ENCODE data around the gene GMDS.

The GMDS gene

DNA sequence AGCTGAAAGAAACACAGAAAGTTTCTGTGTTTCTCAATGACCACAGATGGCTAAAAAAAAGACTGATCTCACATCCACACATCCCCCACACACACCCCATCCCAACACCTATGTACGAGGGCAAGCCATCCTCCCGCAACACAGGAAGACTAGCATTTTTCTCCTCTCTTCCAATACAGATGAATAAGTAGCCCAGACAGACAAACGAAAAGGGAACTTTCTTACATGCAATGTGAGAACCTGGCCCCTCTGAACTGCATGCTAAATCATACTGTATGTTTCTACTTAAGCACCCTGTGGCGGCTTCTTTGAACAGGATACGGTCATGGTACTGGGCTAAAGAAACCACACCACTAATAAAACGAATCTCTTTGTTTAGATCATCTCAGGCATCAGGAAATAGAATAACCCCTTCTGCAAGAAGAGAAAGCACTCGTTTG is 116.2 kb downstream of the GMDS start:
- DNase-seq, result peak; percentile 38

DNA sequence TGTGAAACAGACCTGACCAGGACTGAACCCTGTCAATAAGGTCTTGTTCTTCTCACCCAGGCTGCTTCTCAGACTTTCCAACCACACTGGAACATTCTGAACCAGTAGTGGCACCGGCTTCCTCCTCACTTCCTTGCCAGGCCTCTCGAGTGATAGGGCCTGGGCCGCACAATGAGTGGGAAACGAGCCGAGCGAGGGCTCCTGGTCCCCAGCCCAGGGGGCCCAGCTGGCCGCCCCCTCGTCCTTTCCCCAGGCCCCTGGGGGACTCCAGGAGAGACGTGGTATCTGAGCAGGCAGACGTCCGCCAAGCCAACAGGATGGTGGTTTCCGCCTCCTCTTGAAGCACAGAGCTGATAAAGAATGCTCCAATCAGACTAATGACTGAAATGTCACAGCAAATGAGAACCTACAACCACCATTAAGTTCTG is 117.9 kb downstream of the GMDS start:
- DNase-seq, result peak; percentile 88

DNA sequence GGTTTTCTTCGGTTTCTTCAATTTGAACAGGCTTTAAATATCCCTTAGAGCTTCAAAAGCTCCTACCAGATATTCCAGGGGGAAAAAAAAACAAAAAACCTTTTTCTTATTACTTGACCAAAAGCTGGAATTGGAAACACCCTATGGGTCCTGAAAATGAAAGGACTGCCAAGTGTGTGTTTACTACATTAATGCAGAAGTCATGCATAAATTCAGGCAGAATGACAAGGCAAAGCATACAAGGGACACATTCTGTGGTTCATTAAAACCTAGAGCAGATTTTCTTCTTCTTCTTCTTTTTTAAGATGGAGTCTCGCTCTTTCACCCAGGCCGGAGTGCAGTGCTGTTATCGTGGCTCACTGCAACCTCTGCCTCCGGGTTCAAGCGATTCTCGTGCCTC is 119.1 kb downstream of the GMDS start:
- DNase-seq, result peak; percentile 52

DNA sequence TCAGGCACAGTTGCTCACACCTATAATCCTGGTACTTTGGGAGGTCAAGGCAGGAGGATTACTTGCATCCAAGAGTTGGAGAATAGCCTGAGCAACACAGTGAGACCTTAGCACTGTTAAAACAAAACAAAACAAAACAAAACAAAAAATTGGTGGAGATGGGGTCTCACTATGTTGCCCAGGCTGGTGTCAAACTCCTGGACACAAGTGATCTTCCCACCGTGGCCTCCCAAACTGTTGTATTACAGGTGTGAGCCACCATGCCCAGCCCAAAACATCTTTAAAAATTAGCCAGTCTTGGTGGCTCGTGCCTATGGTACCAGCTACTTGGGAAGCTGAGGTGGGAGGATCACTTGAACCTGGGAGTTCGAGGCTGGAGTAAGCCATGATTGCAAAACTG is 120.2 kb downstream of the GMDS start:
- DNase-seq, result no peak

DNA sequence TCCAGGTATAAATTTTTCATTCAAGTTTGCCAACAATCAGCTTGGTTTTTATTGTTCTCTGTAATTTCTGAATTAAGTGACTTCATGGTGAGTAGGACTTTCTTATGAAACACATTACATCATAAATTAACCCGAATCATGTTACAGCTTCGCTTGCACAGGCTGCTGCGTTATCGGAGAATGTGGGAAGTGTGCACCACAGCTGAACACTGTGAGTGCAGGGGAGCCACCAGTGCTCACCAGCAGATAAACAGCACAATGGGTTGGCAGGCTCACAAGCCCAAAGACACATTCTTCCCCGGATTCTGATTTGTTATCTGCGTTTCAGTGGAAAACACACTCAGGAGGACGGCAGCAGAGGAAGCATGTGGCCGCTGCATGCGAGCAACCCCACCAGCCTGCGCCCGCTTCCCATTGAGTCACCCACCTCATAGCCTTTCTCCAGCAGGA is 121.1 kb downstream of the GMDS start:
- peak; percentile 95 for DNase-seq

DNA sequence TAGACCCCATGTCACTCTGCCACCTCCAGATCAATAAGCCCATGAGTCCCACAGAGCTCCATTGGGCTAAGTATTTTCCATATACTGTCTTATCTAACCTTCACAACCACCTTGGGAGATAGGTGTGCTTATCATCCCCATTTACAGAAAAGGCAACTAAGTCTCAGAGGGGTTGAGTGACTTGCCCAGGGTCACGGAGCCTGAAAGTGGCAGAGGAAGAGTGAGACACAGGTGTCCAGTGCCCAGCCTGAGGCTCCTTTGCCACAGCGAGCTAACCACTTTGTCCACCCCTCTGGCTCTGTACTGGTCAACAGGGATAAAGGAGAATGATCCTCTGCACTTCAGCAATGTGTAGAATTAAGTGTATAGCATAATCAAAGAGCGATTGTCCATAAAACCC is 124.5 kb downstream of the GMDS start:
- no peak for DNase-seq

DNA sequence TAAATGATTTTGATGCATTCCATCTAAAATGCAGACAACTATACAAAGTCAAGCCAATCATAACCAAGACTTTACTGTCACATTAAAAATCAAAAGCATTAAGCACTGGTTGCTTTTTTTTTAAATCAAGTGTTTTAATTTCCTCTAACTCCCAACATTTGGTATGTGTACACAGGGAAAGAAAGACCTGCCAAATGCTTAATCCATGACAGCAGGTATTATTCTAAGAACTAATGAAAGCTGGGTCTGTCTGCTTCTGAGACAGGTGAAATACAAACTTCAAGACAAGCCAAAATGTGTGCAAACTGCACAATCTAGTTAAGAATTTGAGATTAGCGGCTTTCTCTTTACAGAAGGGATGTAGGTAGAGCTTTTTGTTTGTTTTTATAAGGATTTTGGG is 126.1 kb downstream of the GMDS start:
- no peak for DNase-seq

DNA sequence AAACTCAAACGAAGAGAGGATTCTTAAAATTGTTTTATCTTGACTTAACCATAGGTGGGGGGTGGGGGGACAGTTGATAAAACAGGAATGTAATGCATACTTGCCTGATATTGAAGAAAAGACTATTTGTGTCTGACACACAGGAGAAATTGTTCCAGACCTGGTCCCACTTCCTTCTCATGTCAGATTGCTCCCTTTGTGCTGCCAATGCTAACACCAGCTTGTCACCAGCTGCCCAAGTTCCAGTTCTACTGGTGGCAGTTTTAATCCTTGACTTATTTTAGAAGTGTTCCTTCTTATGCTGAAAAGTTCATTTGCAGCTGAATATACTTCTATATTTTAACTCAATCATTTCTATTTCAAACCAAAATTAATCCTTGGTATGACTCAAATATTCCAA is 127.3 kb downstream of the GMDS start:
- no peak for DNase-seq

DNA sequence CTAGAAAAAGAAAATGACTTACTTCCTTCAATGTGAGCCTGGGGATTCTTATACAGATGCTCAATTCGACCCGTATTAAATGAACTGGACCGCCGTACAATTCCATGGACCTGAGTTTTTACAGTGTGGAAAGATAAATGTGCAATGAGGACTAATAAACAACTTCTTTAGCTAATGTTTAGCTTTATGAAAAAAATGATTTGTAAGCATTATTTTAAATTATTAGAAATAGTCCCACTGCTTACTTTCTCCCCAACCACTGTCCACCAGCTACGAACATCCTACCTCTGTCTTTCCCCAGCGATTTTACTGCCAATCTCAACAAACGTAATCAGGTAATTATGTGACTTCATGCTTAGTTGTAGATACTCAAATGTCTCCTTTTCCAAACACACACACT is 128.0 kb downstream of the GMDS start:
- DNase-seq, result no peak

DNA sequence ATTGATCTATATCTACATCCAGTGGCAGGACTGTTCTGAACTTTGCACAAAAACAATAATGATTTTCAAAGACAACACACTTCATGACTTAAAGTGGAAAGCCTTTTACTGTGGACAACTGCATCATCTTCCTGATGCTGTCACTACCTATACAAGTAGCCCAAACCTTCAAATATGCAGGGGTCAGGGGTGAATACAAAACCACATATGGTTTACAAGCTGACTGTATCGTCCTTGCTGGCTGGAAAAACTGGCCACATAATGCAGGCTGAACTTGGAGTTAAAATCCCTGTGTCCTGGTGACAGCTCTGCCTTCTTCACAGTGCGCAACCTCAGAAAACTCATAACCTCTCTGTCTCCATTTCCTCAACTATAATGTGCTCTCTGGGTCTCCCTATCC is 128.9 kb downstream of the GMDS start:
- no peak for DNase-seq

DNA sequence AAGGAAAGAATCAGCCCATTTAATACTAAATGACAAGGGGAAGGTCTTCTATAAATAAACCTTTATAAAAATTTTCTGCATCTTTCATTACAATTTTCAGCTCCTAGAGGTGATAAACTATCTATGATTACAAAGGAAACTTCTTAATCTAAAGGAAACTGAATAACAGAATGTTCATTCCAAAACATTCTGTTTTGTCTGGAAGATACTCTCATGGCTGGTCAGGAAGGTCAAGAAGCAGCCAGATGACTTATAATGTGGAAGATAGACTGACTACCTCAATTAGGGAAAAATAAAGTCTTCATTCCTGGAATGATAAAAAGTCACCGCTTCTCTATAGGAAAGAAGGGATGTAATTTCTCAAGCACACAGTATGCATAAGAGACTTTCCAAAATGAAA is 131.3 kb downstream of the GMDS start:
- no peak for DNase-seq

DNA sequence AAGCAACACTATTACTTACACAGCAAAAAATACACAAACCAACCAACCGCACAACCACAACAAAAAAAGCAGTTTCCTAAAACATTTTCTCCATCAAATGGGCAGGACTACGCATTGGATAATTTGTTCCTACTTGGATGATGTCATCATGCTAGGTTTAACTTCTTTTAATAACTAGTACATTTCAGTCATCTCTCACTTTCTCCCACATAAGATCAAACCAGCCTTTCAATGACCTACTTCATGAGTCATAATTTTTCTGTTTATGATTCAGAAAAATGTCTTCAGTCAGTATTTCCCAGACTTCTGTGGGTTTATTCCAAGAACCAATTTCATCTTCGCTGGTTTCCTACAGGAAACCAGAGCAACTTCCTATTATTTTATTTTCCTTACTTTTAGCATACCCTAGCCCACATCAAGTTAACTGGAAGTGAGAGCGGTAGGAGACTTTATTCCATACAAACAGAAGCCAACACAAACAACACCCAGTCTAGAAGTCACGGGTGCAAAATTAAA is 134.2 kb downstream of the GMDS start:
- DNase-seq, result no peak

DNA sequence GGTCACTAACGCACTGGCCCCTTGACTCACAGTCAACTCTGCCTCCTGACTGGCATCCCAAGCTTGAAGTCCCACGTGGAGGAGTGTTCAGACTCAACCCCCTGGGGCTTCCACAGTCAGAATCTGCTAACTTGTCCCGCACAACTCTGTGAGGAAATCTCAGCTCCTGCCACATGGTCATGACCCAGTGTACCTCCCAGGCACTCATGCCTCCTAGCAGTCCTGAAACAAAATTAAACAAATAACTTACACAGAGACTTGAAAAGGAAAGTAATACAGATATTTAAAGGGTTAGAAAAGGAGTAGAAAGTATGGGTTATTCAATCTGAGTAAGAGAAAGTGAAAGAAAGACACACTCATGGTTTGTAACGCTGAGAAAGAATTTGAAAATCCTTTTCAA is 134.9 kb downstream of the GMDS start:
- no peak for DNase-seq

DNA sequence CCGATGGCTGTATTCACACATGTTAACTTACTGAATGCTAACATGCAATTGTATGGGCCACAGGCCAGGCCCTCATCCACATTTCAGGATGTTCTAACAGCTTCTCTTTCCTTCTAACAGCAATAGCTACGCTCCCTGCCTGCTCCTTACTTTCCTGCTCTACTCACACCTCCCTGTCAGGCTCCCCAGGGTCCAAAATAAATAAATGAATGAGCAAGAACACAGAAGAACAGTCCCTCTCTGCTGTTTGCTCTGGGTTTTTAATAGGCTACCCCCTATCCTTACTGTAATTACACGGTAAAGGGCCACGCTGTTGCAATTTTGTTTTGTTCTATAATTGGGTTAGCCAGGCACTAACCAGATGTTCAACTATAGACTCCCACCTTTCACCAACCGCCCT is 135.6 kb downstream of the GMDS start:
- DNase-seq, result no peak

DNA sequence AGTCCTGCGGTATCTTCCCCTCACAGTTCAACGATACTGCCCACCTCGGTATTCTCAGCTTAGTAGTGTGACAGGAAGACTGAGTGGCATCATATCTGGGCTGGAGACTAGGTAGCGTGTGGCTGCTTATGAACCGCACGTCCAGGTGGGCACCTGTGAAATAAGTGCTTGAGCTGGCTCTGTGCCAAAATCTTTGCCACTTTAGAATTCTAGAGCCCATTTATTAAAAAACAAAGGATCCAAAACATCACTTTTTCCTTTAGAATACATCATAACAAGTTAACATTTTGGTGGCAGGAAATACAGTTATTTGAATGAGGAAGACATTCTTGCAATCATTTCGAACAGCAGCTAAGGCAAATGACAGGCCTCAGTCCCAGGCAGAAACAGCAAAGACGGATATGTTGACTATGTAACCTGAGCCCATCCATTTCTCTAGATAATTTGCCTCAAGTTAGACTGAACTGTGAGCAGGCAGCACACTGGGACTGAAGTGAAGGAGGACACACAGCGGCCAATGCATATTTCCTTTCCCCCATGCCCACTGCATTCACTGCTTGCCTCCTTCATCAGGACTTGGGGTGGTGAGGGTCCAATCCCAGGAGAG is 136.6 kb downstream of the GMDS start:
- no peak for DNase-seq

DNA sequence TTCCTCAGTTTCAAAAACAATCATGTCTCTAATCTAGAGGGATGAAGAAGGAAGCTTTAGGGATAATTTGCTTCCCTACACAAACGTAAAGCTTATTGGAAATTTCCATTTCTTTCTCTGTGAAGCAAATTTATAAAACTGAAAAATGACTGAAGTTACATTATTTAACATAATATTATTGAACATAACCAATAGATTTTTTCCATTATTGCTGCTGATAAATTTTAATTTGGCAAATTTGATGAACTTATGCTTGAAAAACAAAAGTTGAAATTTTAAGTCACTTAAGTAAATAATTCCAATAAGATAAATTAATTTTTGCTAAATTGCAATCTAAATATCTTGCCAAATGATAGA is 140.9 kb downstream of the GMDS start:
- DNase-seq, result no peak

DNA sequence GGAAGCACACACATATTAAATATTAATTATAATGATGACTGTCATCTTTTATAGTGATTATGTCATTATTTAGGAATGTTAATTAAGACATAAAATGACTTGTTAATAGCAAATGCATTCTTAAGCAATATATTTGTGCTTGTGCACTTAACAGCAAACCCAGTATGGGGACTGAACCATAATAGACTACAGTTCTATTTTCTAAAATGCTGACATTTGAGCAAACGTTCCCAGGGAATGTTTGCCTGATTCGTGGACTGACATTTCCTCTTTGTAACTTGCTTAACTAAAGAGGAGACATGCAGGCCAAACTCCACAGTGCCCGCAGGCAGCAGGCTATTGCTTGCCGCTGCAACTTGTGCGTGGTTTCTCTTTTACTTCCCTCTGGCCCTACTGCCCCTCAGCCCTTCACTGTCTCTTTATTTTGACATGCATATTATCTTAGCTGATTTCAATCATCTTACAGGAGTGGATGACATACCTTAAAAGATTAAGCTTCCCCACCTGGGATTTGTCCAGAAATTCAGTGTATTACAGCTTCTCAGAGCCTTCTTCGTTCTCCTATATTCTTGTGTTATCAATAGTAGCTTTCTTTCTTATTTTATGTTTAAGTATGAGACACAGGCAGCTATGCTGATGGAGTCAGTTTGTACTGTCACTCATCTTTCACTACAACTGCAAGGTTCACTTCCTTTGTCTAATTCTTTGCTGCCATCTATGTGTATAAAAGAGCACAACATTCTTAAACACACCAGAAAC is 141.5 kb downstream of the GMDS start:
- DNase-seq, result peak; percentile 79

DNA sequence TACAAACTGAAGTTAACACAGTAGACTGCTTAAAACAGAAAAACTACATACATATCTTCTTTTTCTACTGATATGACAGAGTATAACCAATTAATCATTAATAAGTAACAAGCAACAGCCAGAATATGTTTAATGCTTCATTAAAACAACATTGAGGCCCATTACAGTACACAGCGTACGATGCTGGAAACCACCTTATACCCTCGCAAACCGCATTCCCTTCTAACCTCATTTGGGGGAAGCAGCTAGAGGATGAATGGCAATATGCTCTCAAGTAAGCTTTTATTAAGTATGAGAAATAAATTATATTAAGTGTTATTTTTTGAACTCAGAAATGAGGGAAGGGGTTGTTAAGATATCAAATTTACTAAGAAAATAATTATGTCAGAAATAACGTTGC is 142.4 kb downstream of the GMDS start:
- no peak for DNase-seq

DNA sequence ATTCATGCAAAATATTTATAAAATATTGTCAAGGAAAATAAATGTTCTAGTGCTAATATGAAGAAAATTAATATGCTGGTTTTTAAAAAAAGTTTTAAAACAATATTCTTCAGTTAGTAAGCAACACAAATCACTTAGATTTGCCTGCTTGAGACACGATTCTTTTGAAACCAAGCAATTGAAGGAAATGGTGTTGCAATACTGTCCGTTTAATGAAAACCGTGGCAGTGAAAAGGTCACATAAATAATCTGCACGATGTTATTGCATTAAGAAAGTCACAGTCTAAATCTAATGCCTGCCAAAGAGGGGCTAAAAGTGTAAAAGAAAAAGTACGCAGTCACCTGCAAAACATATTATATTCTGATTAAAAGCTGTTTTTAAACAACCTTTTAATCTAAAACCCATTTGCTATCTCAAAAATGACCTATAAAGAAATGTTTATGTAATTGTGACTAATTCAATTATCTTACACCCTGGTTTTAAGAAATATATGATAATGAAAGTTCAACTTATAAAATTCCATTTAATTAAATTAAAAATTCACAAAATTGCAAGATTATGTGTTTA is 143.0 kb downstream of the GMDS start:
- DNase-seq, result peak; percentile 61

DNA sequence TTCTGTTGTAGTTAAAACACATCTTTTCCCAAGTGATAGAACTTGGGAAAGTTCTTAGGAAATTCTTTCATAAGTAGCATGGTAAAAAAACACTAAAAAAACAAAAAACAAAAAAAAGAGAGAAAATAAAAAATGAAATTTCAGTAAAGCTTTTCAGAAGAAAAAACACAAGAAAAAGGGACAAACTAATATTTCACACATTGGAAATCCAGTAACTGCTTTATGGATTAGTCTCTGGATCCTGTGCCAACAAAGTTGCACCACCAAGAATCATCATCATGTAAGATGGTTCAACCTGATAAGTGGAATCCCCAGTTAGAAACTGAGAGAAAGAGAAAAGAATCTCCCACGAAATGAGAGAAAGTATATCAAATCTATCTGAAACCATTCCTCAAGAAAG is 144.2 kb downstream of the GMDS start:
- DNase-seq, result no peak

DNA sequence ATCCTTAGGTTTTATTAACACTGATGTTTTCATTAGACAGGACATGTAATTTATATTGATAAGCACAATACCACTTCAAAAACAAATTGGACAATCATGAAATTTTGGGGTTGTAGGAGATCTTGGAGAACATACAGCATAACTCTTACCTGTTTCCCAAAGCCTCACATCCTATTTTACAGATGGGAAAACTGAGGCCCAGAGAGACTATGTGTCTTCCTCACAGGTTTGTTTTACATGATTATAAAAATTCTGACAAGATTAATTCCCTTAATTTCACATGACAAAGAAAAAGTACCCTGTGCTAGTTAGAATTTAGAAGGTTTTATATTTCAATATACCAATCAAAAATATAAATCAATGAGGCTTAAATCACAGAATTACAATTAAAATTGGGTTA is 145.5 kb downstream of the GMDS start:
- DNase-seq, result no peak

DNA sequence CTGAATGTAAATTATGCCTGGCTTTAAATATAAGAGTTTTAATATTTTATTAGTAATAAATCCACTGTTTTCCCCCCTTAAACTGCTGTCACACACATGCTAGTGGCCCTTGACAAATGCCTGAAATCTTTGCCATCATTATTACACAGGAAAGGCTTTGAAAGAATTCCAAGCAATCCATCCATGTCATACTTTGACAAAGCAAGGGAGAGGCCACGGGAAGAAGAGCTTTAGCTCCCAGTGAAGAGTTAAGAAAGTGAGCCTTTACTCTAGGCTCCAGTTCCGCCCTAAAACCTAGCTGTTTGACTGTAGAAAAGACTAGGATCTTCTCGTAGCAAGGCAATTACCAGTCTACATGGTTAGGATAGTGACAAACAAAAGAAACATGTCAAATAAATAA is 147.9 kb downstream of the GMDS start:
- no peak for DNase-seq

DNA sequence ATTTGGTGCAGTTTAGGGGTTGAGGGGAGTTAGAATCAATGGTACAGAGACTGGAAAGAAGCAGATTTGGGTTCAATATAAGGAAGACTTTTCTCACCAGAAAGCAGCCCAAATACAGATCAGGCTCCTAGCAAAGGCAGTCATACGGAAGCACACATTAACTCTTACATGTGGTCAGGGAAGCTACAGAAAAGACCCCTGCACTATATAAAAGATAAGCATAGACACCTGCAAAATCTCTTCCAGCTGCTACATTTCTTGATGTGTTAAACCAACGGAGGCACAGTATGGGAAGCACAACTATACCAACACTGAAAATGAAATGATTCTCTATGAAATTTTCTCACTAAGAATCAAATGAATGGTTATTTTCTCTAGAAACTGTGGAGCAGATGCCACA is 150.8 kb downstream of the GMDS start:
- no peak for DNase-seq

DNA sequence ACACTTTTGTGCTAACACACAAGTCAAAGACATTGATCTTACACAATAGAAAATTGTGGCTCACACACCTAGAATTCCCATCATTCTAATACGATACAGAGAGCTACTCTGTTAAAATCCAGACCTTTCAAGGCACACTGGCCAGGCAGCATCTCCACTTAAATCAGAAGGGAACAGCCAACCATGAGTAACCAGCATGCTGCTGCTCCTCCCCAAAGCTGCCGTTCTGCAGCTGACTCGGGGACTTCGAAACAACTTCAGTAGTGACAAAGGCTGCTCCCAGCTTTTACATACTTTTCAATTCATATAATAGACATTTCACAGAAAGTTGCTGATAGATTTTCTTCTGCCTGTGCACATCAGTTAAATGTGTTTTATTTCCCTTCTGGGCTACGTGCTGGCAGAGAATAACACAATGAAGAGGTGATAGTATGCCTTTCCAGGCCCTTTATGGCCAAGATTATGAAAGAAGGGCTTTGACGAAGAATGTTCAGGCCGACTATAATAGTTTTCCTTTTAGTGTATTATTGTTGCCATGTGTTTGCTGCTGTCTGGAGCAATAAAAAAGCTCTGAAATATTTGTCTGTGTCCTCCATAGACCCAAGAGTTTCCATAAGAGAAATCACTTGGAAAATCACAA is 159.0 kb downstream of the GMDS start:
- no peak for DNase-seq

All from hematopoietic multipotent progenitor cell treated with erythropoietin and hydrocortisone succinate and interleukin-3 and kit ligand, for 6 days (in vitro differentiated cells).